Measurements from ENCODE around the gene TSPAN3. TPM values are rescaled to one million over a fixed set of nuclear protein-coding genes. Genes with fewer than 3 reads are reported as not detected.

TSPAN3 gene
- total RNA-seq (2021), result 84.9 to 101 TPM (median 93.4 TPM) in 3 replicates
- Bru-seq, nascent RNA, result percentile 75 among the genes with signal in this experiment
- long read RNA-seq, experiment 1, full-length matches to known transcripts, result 443 of 461 reads
- long read RNA-seq, experiment 1, partial matches to known transcripts, result 6 of 461 reads
- long read RNA-seq, experiment 1, other reads (novel, unspliced or antisense), result 12 of 461 reads
- long read RNA-seq, experiment 2, full-length matches to known transcripts, result 88 of 123 reads
- long read RNA-seq, experiment 2, partial matches to known transcripts, result 29 of 123 reads
- long read RNA-seq, experiment 2, other reads (novel, unspliced or antisense), result 6 of 123 reads
- long read RNA-seq, experiment 3, full-length matches to known transcripts, result 190 of 211 reads
- long read RNA-seq, experiment 3, partial matches to known transcripts, result 16 of 211 reads
- long read RNA-seq, experiment 3, other reads (novel, unspliced or antisense), result 5 of 211 reads

DNA sequence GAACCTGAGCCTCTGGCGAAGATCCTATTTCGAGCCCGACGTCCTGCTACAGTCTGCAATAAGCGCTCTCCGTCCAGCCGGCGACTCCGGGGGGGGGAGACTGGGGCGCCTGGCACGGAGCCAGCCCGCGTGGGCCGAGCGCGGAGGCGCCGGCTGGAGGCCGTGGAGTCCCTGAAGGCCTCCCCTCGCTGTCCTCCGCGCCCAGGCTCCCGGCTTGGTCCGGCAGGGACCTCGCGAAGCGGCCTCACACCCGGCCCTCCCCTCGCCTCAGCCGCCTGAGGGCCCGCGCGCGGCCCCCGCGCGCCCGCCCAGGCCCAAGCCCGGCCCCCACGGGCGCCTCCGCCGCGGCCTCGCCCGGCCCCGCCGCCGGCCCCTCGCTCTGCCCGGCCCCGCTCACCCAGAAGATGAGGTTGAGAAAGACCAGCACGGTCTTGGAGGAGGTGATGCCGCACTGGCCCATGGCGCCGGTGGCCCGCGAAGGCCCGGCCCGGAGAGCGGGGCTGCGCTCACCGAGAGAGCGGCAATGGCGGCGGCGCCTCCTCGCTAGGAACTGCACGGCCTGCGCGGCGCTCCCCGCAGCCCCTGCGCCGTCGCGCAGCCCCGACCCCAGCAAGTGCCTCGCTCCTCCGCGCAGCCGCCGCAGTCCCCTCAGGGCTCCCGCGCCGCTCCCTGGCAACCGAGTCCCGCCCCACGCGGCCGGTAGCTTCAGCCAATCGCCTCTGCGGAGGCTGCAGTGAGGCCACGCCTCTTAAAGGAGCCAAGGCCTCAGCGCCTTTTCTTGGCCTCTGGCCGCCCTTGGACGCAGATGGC, at the start of gene TSPAN3:
Gene TSPAN3 (minus strand): TSS at position 615 of the 810 bp plus-strand sequence. CDS start 155 bp downstream, at position 460.
- CTCF ChIA-PET, result interaction anchor here (0.6 to 1.0 kb wide), 3 partner anchors 37 to 473 kb away, joined by 5 to 7 read pairs (median 5); no protein-coding TSS in a partner anchor
- Mint-ChIP-seq H3K4me1 (peaks cover 19% of the 10 kb centered on the region), H3K27ac (no peak within 1 kb of the TSS), H3K36me3 (no peaks in the 10 kb centered on the region; the same call in 1 of the 2 replicates), H3K9me3 (no peaks in the 10 kb centered on the region), H3K4me3 (peak within 1 kb of the TSS; percentile 79), H3K27me3 (ENCODE audit: low read depth) (peaks cover 7% of the 10 kb centered on the region)
- ATAC-seq (peak; percentile 99), DNase-seq (ENCODE audit: low spot score) (peak; percentile 96)
- POLR2A ChIA-PET, result interaction anchor here (0.6 to 1.1 kb wide), 6 partner anchors 10 to 513 kb away, joined by 3 to 5 read pairs (median 3); no protein-coding TSS in a partner anchor
- no peak for TF ChIP-seq NR1H2 (CRISPR knock-in tag; IDR thresholded peaks at IDR 0.05)
- TF ChIP-seq ZNF423 (CRISPR knock-in tag; IDR thresholded peaks at IDR 0.05), result no peak
- TF ChIP-seq, protein P1, sequence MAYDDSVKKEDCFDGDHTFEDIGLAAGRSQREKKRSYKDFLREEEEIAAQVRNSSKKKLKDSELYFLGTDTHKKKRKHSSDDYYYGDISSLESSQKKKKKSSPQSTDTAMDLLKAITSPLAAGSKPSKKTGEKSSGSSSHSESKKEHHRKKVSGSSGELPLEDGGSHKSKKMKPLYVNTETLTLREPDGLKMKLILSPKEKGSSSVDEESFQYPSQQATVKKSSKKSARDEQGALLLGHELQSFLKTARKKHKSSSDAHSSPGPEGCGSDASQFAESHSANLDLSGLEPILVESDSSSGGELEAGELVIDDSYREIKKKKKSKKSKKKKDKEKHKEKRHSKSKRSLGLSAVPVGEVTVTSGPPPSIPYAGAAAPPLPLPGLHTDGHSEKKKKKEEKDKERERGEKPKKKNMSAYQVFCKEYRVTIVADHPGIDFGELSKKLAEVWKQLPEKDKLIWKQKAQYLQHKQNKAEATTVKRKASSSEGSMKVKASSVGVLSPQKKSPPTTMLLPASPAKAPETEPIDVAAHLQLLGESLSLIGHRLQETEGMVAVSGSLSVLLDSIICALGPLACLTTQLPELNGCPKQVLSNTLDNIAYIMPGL (CRISPR knock-in tag; IDR thresholded peaks at IDR 0.05), result peak; percentile 60
- TF ChIP-seq, protein P2, sequence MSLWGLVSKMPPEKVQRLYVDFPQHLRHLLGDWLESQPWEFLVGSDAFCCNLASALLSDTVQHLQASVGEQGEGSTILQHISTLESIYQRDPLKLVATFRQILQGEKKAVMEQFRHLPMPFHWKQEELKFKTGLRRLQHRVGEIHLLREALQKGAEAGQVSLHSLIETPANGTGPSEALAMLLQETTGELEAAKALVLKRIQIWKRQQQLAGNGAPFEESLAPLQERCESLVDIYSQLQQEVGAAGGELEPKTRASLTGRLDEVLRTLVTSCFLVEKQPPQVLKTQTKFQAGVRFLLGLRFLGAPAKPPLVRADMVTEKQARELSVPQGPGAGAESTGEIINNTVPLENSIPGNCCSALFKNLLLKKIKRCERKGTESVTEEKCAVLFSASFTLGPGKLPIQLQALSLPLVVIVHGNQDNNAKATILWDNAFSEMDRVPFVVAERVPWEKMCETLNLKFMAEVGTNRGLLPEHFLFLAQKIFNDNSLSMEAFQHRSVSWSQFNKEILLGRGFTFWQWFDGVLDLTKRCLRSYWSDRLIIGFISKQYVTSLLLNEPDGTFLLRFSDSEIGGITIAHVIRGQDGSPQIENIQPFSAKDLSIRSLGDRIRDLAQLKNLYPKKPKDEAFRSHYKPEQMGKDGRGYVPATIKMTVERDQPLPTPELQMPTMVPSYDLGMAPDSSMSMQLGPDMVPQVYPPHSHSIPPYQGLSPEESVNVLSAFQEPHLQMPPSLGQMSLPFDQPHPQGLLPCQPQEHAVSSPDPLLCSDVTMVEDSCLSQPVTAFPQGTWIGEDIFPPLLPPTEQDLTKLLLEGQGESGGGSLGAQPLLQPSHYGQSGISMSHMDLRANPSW (CRISPR knock-in tag; conservative IDR thresholded peaks at IDR 0.05; ENCODE audit: low read depth), result no peak
- TF ChIP-seq, protein P3, sequence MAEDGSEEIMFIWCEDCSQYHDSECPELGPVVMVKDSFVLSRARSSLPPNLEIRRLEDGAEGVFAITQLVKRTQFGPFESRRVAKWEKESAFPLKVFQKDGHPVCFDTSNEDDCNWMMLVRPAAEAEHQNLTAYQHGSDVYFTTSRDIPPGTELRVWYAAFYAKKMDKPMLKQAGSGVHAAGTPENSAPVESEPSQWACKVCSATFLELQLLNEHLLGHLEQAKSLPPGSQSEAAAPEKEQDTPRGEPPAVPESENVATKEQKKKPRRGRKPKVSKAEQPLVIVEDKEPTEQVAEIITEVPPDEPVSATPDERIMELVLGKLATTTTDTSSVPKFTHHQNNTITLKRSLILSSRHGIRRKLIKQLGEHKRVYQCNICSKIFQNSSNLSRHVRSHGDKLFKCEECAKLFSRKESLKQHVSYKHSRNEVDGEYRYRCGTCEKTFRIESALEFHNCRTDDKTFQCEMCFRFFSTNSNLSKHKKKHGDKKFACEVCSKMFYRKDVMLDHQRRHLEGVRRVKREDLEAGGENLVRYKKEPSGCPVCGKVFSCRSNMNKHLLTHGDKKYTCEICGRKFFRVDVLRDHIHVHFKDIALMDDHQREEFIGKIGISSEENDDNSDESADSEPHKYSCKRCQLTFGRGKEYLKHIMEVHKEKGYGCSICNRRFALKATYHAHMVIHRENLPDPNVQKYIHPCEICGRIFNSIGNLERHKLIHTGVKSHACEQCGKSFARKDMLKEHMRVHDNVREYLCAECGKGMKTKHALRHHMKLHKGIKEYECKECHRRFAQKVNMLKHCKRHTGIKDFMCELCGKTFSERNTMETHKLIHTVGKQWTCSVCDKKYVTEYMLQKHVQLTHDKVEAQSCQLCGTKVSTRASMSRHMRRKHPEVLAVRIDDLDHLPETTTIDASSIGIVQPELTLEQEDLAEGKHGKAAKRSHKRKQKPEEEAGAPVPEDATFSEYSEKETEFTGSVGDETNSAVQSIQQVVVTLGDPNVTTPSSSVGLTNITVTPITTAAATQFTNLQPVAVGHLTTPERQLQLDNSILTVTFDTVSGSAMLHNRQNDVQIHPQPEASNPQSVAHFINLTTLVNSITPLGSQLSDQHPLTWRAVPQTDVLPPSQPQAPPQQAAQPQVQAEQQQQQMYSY (CRISPR knock-in tag; IDR thresholded peaks at IDR 0.05), result no peak
- TF ChIP-seq, protein P4, sequence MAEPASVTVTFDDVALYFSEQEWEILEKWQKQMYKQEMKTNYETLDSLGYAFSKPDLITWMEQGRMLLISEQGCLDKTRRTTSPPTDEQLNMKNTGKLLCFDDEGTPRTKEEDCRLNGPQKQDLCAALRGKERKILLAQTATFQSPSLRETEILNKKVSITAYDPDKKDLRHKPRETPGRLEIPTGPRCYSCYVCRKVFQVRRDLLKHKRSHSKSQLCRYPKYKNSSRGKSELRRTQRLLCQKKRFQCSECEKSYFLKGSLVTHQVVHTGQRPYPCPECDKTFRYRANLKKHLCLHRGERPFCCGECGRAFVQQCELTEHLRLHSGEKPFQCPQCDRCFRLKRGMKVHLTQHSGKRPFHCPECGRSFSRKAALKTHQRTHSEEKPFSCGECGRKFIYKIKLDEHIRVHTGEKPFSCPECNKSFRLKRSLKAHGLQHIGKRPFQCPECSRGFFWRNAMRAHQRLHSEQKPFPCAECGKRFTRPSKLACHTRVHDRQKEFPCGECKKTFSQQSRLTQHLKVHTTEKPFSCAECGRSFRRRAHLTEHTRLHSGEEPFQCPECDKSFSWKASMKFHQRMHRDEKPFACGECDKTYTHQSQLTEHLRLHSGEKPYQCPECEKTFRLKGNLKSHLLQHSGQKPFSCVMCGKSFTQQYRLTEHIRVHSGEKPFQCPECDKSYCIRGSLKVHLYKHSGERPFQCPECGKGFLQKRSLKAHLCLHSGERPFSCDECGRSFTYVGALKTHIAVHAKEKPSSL (CRISPR knock-in tag; conservative IDR thresholded peaks at IDR 0.05), result no peak
- TF ChIP-seq, protein P5, sequence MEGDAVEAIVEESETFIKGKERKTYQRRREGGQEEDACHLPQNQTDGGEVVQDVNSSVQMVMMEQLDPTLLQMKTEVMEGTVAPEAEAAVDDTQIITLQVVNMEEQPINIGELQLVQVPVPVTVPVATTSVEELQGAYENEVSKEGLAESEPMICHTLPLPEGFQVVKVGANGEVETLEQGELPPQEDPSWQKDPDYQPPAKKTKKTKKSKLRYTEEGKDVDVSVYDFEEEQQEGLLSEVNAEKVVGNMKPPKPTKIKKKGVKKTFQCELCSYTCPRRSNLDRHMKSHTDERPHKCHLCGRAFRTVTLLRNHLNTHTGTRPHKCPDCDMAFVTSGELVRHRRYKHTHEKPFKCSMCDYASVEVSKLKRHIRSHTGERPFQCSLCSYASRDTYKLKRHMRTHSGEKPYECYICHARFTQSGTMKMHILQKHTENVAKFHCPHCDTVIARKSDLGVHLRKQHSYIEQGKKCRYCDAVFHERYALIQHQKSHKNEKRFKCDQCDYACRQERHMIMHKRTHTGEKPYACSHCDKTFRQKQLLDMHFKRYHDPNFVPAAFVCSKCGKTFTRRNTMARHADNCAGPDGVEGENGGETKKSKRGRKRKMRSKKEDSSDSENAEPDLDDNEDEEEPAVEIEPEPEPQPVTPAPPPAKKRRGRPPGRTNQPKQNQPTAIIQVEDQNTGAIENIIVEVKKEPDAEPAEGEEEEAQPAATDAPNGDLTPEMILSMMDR (IDR thresholded peaks at IDR 0.05), result no peak
- TF ChIP-seq, protein P6, sequence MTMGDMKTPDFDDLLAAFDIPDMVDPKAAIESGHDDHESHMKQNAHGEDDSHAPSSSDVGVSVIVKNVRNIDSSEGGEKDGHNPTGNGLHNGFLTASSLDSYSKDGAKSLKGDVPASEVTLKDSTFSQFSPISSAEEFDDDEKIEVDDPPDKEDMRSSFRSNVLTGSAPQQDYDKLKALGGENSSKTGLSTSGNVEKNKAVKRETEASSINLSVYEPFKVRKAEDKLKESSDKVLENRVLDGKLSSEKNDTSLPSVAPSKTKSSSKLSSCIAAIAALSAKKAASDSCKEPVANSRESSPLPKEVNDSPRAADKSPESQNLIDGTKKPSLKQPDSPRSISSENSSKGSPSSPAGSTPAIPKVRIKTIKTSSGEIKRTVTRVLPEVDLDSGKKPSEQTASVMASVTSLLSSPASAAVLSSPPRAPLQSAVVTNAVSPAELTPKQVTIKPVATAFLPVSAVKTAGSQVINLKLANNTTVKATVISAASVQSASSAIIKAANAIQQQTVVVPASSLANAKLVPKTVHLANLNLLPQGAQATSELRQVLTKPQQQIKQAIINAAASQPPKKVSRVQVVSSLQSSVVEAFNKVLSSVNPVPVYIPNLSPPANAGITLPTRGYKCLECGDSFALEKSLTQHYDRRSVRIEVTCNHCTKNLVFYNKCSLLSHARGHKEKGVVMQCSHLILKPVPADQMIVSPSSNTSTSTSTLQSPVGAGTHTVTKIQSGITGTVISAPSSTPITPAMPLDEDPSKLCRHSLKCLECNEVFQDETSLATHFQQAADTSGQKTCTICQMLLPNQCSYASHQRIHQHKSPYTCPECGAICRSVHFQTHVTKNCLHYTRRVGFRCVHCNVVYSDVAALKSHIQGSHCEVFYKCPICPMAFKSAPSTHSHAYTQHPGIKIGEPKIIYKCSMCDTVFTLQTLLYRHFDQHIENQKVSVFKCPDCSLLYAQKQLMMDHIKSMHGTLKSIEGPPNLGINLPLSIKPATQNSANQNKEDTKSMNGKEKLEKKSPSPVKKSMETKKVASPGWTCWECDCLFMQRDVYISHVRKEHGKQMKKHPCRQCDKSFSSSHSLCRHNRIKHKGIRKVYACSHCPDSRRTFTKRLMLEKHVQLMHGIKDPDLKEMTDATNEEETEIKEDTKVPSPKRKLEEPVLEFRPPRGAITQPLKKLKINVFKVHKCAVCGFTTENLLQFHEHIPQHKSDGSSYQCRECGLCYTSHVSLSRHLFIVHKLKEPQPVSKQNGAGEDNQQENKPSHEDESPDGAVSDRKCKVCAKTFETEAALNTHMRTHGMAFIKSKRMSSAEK (CRISPR knock-in tag; IDR thresholded peaks at IDR 0.05; ENCODE audit: borderline replicate concordance), result no peak
- no peak for TF ChIP-seq SMAD4 (CRISPR knock-in tag; IDR thresholded peaks at IDR 0.05)
- TF ChIP-seq, protein P7, sequence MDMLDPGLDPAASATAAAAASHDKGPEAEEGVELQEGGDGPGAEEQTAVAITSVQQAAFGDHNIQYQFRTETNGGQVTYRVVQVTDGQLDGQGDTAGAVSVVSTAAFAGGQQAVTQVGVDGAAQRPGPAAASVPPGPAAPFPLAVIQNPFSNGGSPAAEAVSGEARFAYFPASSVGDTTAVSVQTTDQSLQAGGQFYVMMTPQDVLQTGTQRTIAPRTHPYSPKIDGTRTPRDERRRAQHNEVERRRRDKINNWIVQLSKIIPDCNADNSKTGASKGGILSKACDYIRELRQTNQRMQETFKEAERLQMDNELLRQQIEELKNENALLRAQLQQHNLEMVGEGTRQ (CRISPR knock-in tag; IDR thresholded peaks at IDR 0.05), result 0 out of 2 replicates have a peak, but pooled peaks have one; percentile 35
- TF ChIP-seq ZNF396 (CRISPR knock-in tag; IDR thresholded peaks at IDR 0.05; ENCODE audit: borderline replicate concordance), result no peak
- no peak for TF ChIP-seq ESRRA (CRISPR knock-in tag; IDR thresholded peaks at IDR 0.05; ENCODE audit: borderline replicate concordance)
- no peak for TF ChIP-seq HMGA2 (CRISPR knock-in tag; IDR thresholded peaks at IDR 0.05)
- TF ChIP-seq NFYB (CRISPR knock-in tag; conservative IDR thresholded peaks at IDR 0.05; ENCODE audit: low read depth), result peak; percentile 66
- TF ChIP-seq FOXP1 (CRISPR knock-in tag; IDR thresholded peaks at IDR 0.05; ENCODE audit: borderline replicate concordance), result peak; percentile 75; the same call in 1 of the 2 replicates

Data from WTC11 (cell line).